MM.1S (cell line): ENCODE data around the gene RNASE7.

Experiments used
- DNase-seq: peaks from one replicate; pipeline ENCODE4 v3.0.0-alpha.2; 2015
- H2AFZ ChIP-seq: fragments of 300-600 bp; sonication (generic); 2 replicates; pipeline ENCODE4 v1.6.0; 2016; ENCODE audit warnings: antibody characterized with exemption, low read length
- H3F3A ChIP-seq: fragments of 300-600 bp; sonication (generic); 2 replicates; pipeline ENCODE4 v1.6.1; 2016; ENCODE audit warnings: mild to moderate bottlenecking, antibody characterized with exemption, low read length, moderate library complexity, mixed read lengths; ENCODE audit not compliant: insufficient read depth
- H3K27ac ChIP-seq: fragments of 300-600 bp; sonication (generic); 2 replicates; pipeline ENCODE4 v1.5.1; 2016; ENCODE audit warnings: mild to moderate bottlenecking, low read length
- H3K27me3 ChIP-seq: fragments of 300-600 bp; sonication (generic); replicated peaks from 2 replicates; pipeline ENCODE4 v1.6.0; 2016; ENCODE audit warnings: low read length; ENCODE audit not compliant: insufficient read depth
- H3K36me3 ChIP-seq: fragments of 300-600 bp; sonication (generic); replicated peaks from 2 replicates; pipeline ENCODE4 v1.6.1; 2016; ENCODE audit warnings: mild to moderate bottlenecking, low read length, mixed read lengths; ENCODE audit not compliant: insufficient read depth
- H3K4me1 ChIP-seq: fragments of 300-600 bp; sonication (generic); 2 replicates; pipeline ENCODE4 v1.6.1; 2016; ENCODE audit warnings: low read length, mixed read lengths
- H3K4me2 ChIP-seq: fragments of 300-600 bp; sonication (generic); 2 replicates; pipeline ENCODE4 v1.6.0; 2016; ENCODE audit warnings: low read depth, low read length
- H3K4me3 ChIP-seq: fragments of 300-600 bp; sonication (generic); 2 replicates; pipeline ENCODE4 v1.5.1; 2016; ENCODE audit warnings: low read length, mixed read lengths
- H3K79me2 ChIP-seq: fragments of 300-600 bp; sonication (generic); 2 replicates; pipeline ENCODE4 v1.6.1; 2016; ENCODE audit warnings: mixed run types, low read length, mixed read lengths
- H3K9ac ChIP-seq: fragments of 300-600 bp; sonication (generic); 2 replicates; pipeline ENCODE4 v1.6.1; 2016; ENCODE audit warnings: low read length, mixed read lengths
- H3K9me2 ChIP-seq: fragments of 300-600 bp; sonication (generic); replicated peaks from 2 replicates; pipeline ENCODE4 v1.6.1; 2016; ENCODE audit warnings: mild to moderate bottlenecking, low read length, mixed read lengths; ENCODE audit not compliant: insufficient read depth
- H3K9me3 ChIP-seq: fragments of 300-600 bp; sonication (generic); replicated peaks from 2 replicates; pipeline ENCODE4 v1.6.1; 2016; ENCODE audit warnings: mild to moderate bottlenecking, low read length, mixed read lengths; ENCODE audit not compliant: insufficient read depth
- H4K20me1 ChIP-seq: fragments of 300-600 bp; sonication (generic); 2 replicates; pipeline ENCODE4 v1.6.1; 2016; ENCODE audit warnings: mild to moderate bottlenecking, low read length, moderate library complexity, mixed read lengths; ENCODE audit not compliant: insufficient read depth
- EZH2 ChIP-seq: fragments of 300-600 bp; sonication (generic); optimal IDR thresholded peaks from 2 replicates; pipeline ENCODE3; 2017; ENCODE audit warnings: low read depth, mild to moderate bottlenecking, antibody characterized with exemption, low read length, mixed read lengths
- EZH2phosphoT487 ChIP-seq: fragments of 300-600 bp; sonication (generic); IDR thresholded peaks from 2 replicates; pipeline ENCODE4 v1.6.1; 2018; ENCODE audit warnings: antibody characterized with exemption, low read length
- TF ChIP-seq, protein P1 (sequence below): fragments of 300-600 bp; sonication (generic); IDR thresholded peaks from 2 replicates; pipeline ENCODE4 v1.5.1; 2016; ENCODE audit warnings: antibody characterized with exemption, low read length, mixed read lengths

The RNASE7 gene

DNA sequence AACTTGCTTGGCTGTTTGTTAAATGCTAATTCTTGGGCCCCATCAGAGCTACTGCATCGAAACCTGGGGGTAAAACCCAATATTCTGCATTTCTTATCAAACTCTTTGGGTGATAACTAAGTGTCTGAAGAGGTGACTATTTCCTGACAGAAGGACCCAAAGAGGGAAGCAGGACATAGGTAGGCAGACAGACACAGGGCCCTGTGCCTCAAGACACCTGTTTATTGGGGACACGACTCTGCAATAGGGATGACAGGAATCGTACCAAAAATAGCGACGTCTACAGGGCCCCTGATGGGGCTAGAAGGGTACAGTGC, 47.7 kb downstream of the RNASE7 start:
- H3K9me3 ChIP-seq: no peaks in the 10 kb centered on the region
- no peak overlapping the region for H3K27ac ChIP-seq
- no peak overlapping the region for H3K4me2 ChIP-seq
- TF ChIP-seq, protein P1, sequence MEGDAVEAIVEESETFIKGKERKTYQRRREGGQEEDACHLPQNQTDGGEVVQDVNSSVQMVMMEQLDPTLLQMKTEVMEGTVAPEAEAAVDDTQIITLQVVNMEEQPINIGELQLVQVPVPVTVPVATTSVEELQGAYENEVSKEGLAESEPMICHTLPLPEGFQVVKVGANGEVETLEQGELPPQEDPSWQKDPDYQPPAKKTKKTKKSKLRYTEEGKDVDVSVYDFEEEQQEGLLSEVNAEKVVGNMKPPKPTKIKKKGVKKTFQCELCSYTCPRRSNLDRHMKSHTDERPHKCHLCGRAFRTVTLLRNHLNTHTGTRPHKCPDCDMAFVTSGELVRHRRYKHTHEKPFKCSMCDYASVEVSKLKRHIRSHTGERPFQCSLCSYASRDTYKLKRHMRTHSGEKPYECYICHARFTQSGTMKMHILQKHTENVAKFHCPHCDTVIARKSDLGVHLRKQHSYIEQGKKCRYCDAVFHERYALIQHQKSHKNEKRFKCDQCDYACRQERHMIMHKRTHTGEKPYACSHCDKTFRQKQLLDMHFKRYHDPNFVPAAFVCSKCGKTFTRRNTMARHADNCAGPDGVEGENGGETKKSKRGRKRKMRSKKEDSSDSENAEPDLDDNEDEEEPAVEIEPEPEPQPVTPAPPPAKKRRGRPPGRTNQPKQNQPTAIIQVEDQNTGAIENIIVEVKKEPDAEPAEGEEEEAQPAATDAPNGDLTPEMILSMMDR: no peak
- TF ChIP-seq EZH2phosphoT487 (no peak), EZH2 (no peak)
- H3K27me3 ChIP-seq: no peaks in the 10 kb centered on the region
- H3K9me2 ChIP-seq: no peaks in the 10 kb centered on the region
- no peak overlapping the region for H2AFZ ChIP-seq
- H3K36me3 ChIP-seq: no peaks in the 10 kb centered on the region
- H3K4me1 ChIP-seq: no peaks in the 10 kb centered on the region
- no peak overlapping the region for H3K4me3 ChIP-seq
- DNase-seq: no peak
- H3K9ac ChIP-seq: no peak overlapping the region
- H3F3A ChIP-seq: no peaks in the 10 kb centered on the region
- no peaks in the 10 kb centered on the region for H4K20me1 ChIP-seq
- no peaks in the 10 kb centered on the region for H3K79me2 ChIP-seq

DNA sequence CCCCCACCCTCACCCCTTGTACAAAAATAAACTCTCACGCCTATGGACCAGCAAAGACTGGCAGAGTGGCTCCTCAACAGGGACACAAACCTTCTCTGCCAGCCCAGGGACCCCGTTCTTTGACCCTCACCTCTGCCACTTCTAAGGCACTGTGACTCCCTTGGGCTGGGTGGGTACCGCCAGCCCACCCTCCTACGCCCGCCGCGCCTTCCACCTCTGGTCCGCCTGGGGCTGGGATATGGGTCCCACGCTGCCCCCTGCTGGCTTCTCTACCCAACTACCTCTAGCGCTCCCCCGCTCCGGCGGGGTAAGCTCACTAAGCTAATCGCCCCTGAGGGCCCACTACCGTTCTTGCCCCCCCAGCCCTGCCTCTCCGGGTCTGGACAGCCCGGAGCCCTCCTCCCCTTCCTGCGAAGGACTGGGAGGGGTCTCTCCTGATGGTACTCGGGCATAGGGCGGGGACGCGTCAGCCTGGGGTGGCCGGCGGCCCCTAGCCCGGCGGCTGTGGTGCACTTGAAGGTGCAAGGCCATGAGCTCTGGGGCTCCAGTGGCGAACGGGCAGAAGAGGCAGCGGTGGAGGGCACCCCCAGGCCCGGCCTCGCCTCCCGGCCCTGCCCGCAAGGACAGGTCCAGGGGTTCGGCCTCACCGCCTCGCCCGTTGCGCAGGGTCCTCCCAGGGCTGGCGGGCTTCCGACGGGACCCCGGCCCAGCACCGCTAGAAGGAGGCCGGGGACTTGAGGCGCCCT, 48.2 kb downstream of the RNASE7 start:
- no peak for DNase-seq
- no peak overlapping the region for H3K4me3 ChIP-seq
- H3K36me3 ChIP-seq: no peaks in the 10 kb centered on the region
- no peak overlapping the region for H2AFZ ChIP-seq
- no peaks in the 10 kb centered on the region for H3K79me2 ChIP-seq
- no peaks in the 10 kb centered on the region for H3K27me3 ChIP-seq
- H3K9ac ChIP-seq: no peak overlapping the region
- H3F3A ChIP-seq: no peaks in the 10 kb centered on the region
- no peaks in the 10 kb centered on the region for H3K4me1 ChIP-seq
- H4K20me1 ChIP-seq: no peaks in the 10 kb centered on the region
- H3K9me2 ChIP-seq: no peaks in the 10 kb centered on the region
- no peak for TF ChIP-seq EZH2
- TF ChIP-seq, protein P1: peak; percentile 27; the same call in 1 of the 2 replicates
- no peak overlapping the region for H3K4me2 ChIP-seq
- H3K27ac ChIP-seq: no peak overlapping the region
- no peaks in the 10 kb centered on the region for H3K9me3 ChIP-seq

DNA sequence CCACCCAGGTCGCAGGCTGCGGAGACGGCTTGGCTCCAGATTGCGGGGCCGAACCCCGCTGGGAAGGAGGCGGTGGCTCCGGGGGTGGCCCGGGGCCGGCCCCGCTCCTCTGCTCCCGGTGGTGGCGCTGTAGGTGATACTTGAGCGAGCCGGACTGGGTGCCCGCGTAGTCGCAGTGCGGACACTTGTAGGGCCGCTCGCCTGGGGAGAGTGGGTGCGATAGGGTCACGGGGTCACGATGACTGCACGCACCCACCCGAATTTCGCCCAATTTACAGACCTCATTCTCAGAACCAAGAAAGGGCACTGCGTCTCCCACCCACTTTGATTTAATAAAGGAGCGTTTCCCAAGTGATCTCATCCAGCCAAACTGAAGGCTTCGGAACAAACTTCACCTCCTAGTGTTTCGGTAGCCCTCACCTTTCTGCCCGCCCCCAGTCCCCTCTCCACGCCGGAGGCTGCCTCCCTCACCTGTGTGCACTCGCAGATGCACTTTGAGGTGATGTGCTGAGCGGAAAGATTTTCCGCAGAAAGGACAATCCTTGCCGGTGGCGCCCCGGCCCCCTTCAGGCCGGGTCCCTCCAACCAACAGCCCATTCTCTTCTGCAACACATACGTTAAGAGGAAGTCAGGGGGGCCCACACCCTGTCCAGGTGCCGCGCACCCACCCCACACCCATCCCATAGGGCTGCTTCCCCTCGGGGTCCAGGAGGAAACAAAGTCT, 48.9 kb downstream of the RNASE7 start:
- DNase-seq: no peak
- no peak overlapping the region for H3K4me3 ChIP-seq
- no peak overlapping the region for H3K27ac ChIP-seq

More for the DNA sequence above, 48.9 kb downstream of the RNASE7 start:
- H3K79me2 ChIP-seq: no peaks in the 10 kb centered on the region
- H4K20me1 ChIP-seq: no peaks in the 10 kb centered on the region
- no peaks in the 10 kb centered on the region for H3K36me3 ChIP-seq
- H3K9me2 ChIP-seq: no peaks in the 10 kb centered on the region
- H3F3A ChIP-seq: no peaks in the 10 kb centered on the region
- no peak overlapping the region for H2AFZ ChIP-seq
- no peak overlapping the region for H3K4me2 ChIP-seq
- H3K4me1 ChIP-seq: no peaks in the 10 kb centered on the region
- no peak overlapping the region for H3K9ac ChIP-seq
- H3K9me3 ChIP-seq: no peaks in the 10 kb centered on the region
- H3K27me3 ChIP-seq: no peaks in the 10 kb centered on the region
- TF ChIP-seq, protein P1: no peak
- TF ChIP-seq EZH2phosphoT487: no peak
